ENCODE measurements around the gene ARGLU1.

DNA sequence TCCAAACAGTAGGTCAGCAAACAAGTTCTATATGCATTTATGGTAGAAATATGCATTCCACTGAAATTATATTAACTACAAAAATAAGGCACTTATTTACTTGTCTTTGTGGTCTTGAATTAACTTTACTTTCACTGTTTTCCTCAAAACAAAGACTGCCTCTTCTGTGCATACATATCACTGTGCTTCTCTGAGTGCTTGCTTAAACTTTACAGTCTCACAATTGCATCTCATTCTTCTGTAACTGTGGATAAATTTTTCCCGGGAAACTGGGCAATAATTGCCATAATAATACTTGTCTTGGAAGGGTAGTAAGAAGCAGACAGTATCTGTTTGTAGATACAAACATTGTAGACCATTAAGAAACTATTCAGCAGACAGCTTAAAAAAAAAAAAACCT lies 70.9 kb downstream of the ARGLU1 start:
- TF ChIP-seq, protein P1, sequence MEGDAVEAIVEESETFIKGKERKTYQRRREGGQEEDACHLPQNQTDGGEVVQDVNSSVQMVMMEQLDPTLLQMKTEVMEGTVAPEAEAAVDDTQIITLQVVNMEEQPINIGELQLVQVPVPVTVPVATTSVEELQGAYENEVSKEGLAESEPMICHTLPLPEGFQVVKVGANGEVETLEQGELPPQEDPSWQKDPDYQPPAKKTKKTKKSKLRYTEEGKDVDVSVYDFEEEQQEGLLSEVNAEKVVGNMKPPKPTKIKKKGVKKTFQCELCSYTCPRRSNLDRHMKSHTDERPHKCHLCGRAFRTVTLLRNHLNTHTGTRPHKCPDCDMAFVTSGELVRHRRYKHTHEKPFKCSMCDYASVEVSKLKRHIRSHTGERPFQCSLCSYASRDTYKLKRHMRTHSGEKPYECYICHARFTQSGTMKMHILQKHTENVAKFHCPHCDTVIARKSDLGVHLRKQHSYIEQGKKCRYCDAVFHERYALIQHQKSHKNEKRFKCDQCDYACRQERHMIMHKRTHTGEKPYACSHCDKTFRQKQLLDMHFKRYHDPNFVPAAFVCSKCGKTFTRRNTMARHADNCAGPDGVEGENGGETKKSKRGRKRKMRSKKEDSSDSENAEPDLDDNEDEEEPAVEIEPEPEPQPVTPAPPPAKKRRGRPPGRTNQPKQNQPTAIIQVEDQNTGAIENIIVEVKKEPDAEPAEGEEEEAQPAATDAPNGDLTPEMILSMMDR (IDR thresholded peaks at IDR 0.05), result no peak
- TF ChIP-seq POLR2A (IDR thresholded peaks at IDR 0.05) (no peak), EP300 (IDR thresholded peaks at IDR 0.05) (no peak), POLR2AphosphoS5 (IDR thresholded peaks at IDR 0.05) (no peak)

All from suprapubic skin (tissue), 4 donors.